Measurements from ENCODE around the gene COL18A1. TPM values are rescaled to one million over a fixed set of nuclear protein-coding genes. Genes with fewer than 3 reads are reported as not detected.

Gene COL18A1
- total RNA-seq, 1 donor from 2014 or later, result 499 TPM

DNA sequence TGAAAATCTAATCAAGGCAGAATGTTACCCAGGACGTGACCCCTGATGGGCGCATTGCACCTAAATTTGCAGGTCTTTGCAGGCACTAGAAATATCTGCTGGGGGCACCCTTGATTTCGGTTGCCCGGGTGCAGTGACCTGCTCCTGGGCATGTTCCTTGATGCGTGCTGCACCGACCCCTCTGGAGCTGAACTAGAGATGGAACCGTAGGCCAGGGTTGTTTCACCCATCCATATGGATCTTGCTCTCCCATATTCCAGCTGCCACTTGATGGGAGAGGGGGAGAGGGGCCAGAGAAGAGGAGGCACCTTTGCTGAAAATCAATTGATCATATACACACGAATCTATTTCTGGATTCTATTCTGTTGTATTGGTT is 8.4 kb upstream of the COL18A1 start:
- DNase-seq (ENCODE audit: low spot score) (no peak), ATAC-seq (no peak)

DNA sequence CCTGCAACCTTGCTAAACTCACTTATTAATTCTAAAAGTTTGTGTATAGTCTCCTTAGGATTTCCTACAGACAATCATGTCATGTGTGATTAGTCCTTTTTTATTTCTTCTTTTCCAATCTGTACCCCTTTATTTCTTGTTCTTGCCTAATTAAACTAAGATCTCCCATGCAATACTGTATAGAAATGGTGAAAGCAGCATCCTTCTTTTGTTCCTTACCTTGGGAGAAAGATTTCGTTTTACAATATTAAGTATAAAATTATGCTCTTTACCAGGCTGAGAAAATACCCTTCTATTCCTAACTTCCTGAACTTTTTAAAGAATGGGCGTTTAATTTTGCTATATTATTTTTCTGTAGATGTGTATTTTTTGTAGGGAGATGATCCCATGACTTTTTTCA is 7.6 kb upstream of the COL18A1 start:
- ATAC-seq, result no peak

GRCh38 chr21:45401054-45401518 is 3.9 kb upstream of the COL18A1 start:
- ATAC-seq (no peak), DNase-seq (ENCODE audit: low spot score) (no peak)

More for the DNA sequence above, 7.6 kb upstream of the COL18A1 start:
- DNase-seq (ENCODE audit: low spot score), result no peak

GRCh38 chr21:45401916-45402900 is 2.8 kb upstream of the COL18A1 start:
- ATAC-seq (no peak), DNase-seq (ENCODE audit: low spot score) (no peak)

GRCh38 chr21:45403133-45403824 is 1.7 kb upstream of the COL18A1 start:
- ATAC-seq (no peak), DNase-seq (ENCODE audit: low spot score) (no peak)

GRCh38 chr21:45403825-45404729 is 888 bp upstream of the COL18A1 start:
- no peak for DNase-seq (ENCODE audit: low spot score)
- no peak for ATAC-seq

DNA sequence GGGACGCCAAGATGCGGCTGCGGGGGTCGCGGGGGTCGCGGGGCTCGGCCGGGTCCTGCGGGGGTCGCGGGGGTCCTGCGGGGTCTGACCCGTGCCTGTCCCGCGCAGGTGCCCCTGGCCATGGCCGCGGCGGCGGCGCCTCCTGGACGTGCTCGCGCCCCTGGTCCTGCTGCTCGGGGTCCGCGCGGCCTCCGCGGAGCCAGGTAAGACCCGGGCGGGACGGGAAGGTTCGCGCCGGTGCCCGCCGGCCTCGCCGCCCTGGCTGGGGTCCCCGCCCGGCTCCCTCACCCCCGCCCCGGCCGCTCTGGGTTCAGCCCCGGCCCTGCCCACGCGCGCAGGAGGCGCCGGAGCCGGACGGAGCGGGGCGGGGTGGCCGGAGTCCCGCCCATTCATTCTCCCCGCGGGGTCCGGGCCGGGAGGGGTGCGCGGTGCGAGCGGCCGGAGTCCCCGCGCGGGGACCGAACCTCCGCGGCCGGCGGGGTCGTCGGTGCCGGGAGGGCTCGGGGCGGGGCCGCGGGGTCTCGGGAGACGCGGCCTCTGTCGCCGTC is 380 bp downstream of the COL18A1 start:
- peak; percentile 78 for DNase-seq (ENCODE audit: low spot score)
- ATAC-seq, result peak; percentile 69

DNA sequence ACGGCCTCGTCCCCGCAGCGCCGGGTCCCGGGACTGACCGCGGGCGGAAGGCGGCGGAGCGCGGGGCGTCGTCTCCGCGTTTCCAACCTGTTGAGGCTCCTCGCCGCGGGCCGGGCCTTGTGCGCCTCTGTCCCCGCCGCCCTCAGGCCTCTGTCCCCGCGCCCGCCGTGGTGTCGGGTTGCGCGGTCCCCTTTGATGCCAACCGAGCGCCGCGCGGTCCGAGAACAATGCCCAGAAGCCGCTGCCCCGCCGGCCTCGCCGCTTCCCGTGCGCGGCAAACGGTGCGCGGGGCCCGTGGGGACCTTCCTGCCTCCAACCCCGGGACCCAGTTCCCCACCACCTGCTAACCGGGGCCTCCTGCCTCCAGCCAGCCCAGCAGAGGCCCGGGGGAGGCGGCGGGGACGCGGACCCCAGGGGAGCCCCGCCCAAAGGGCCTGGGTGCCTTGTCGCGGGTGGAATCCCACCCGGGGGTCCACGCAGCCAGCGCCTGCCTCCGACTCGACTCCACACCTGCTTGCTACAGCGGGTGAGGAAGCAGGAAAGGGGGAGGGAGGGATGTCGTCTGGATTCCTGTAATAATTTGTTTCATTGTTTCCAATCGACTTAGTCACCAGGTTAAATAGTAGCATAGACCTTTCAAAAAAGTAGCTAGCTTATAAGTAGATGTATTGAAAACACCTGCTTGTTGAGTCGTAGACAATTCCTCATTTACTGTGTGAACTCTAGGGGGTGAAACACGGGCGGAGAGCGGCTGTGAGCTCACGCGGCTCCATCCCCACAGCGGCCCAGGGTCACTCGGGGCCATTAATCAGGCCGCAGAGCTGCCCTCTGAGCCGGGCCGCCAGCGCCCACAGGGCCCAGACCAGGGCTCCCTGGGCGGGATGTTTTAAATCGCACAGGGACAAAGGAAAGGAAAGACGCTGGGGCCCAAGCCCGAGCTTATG is 1.1 kb downstream of the COL18A1 start:
- no peak for ATAC-seq
- no peak for DNase-seq (ENCODE audit: low spot score)

GRCh38 chr21:45406801-45407628 is 2.0 kb downstream of the COL18A1 start:
- ATAC-seq (no peak), DNase-seq (ENCODE audit: low spot score) (no peak)

DNA sequence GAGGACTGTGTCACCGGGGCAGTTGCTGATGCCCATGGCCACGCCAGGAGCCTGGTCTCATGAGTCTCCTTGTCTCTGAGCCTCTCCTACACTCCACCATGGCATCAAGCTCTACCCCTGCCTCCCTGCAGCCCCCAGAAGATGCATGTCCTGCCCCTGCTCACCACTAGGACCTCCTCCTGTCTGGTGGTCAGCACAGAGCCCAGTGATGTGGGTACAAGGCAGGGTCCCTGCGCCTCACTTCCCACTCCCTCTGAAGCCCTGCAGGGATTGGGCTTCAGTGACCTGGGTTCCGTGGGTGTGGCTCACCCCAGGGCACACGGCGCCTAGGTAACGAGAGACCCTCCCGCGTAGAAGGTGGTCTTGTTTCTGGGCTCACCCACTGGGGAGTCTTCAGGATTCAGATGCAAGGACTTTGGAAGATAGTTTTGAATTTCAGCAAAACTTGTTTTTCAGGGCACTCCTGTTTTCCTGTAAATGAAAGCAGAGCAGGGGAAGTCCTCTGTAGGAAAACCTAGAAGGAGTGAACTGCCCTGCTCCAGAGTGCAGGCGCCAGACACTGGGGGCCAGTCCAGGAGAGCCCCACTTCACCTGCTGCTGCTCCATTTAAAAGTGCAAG is 2.8 kb downstream of the COL18A1 start:
- DNase-seq (ENCODE audit: low spot score), result no peak
- ATAC-seq, result no peak

GRCh38 chr21:45408271-45408791 is 3.4 kb downstream of the COL18A1 start:
- no peak for ATAC-seq
- no peak for DNase-seq (ENCODE audit: low spot score)

GRCh38 chr21:45408801-45409261 is 3.9 kb downstream of the COL18A1 start:
- ATAC-seq (peak; percentile 1), DNase-seq (ENCODE audit: low spot score) (no peak)

GRCh38 chr21:45409466-45410150 is 4.6 kb downstream of the COL18A1 start:
- peak; percentile 92 for DNase-seq (ENCODE audit: low spot score)
- peak; percentile 68 for ATAC-seq

DNA sequence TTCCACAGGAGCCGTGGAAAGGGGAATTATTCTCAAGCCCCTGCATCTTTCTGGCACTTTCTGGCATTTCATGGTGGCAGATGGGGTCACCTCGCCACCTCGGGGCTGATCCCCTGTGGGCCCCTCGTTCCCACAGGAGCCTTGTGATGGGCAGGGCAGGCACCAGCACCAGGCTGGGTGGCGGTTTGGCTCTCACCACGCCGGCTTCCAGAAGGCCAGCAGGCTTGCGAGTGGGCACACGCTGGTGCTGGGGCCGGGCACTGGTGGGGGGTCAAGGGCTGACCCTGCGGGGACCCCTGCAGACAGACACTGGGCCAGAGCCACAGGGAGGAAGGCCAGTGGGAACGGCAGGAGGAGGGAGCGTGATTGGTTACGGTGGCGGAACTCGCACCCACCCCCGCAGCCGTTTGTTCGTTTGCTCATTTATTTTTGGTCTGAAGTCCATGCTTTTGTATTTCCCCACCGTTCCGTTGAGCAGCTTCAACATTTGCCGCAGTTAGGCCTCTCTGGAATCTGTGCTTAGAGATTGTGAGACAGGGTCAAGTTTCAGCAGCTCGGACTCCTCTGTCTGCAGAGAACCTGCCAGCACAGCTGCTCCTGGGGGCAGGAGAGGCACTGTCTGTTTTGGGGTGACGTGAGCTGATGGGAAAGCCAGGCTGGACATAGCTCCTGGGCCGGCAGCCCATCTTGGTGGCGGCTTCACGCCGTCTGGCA is 5.3 kb downstream of the COL18A1 start:
- peak; percentile 45 for ATAC-seq
- peak; percentile 71 for DNase-seq (ENCODE audit: low spot score)

DNA sequence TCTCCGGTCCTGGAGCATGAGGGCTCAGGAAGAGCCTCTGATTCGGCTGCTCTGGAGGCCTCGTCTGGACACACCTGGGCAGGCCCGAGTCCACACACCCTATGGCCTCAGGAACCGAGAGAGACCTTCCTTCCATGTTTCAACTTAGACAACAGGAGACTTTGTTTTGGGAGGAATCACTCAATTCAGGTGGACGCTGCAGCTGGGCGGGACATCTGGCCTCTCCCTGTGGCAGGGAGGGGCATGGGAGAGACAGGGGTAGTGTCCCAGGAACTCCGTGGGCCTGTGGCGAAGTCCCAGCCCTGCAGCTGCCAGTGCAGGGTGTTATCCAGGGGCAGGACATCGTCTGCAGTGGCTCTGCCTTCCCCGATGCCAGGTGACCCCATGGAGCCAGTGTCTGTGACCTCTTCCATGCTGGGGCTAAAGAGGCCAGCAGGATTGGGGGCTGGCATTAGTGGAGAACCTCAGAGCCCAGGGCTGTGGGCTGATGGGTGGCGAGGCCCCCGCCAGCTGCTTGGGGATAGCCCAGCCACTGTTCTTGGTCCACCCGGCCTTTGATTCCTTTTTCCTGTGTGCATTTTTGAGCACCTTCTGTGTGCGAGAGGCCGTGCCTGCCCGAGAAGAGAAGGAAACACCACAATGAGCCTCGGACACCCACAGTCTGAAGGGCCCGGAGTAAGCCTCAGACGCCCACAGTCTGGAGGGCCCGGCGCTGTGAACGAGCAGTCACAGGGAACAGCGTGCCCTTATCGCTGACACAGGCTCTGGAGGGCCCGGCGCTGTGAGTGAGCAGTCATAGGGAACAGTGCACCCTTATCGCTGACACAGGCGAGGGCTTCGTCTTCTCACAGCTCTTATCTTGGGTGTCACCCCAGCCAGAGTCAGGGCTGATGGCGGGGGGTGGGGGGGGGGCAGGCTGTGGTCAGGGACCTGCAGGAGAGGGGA is 6.2 kb downstream of the COL18A1 start:
- DNase-seq (ENCODE audit: low spot score) (peak; percentile 71), ATAC-seq (peak; percentile 43)

All from left lobe of liver (tissue), 2 donors.